Epithelial cell of proximal tubule (primary cell): ENCODE data around the gene SLC44A1. TPM values are rescaled to one million over a fixed set of nuclear protein-coding genes. Genes with fewer than 3 reads are reported as not detected.
A peak's percentile ranks its signal among the peaks of the same experiment; 100 is the strongest.

Experiments used
- DNase-seq: peaks from one replicate; pipeline ENCODE4 v3.0.0-alpha.2; 2011; ENCODE audit warnings: low read depth
- H3K4me3 ChIP-seq: 2 replicates; pipeline ENCODE4 v1.5.1; 2011; ENCODE audit warnings: low read depth, mild to moderate bottlenecking, low read length
- total RNA-seq: library from RNA; depleted of rRNA; stranded (reverse); fragments of >200 nt; gene quantifications from 2 replicates; pipeline ENCODE4 v1.2.3, GENCODE V29; 2015
- TF ChIP-seq, protein P1 (sequence below): conservative IDR thresholded peaks from 2 replicates; pipeline ENCODE4 v1.5.1; 2012; ENCODE audit warnings: low read depth, mild to moderate bottlenecking, low read length

Gene SLC44A1
- total RNA-seq, 1 donor from 2014 or later, result 21.2 TPM

- TF ChIP-seq, protein P1, sequence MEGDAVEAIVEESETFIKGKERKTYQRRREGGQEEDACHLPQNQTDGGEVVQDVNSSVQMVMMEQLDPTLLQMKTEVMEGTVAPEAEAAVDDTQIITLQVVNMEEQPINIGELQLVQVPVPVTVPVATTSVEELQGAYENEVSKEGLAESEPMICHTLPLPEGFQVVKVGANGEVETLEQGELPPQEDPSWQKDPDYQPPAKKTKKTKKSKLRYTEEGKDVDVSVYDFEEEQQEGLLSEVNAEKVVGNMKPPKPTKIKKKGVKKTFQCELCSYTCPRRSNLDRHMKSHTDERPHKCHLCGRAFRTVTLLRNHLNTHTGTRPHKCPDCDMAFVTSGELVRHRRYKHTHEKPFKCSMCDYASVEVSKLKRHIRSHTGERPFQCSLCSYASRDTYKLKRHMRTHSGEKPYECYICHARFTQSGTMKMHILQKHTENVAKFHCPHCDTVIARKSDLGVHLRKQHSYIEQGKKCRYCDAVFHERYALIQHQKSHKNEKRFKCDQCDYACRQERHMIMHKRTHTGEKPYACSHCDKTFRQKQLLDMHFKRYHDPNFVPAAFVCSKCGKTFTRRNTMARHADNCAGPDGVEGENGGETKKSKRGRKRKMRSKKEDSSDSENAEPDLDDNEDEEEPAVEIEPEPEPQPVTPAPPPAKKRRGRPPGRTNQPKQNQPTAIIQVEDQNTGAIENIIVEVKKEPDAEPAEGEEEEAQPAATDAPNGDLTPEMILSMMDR, result no peak
- DNase-seq, result no peak
- H3K4me3 ChIP-seq, result no peak overlapping the region
These were observed 62.1 kb downstream of the SLC44A1 start for GRCh38 chr9:105306351-105307140.

DNA sequence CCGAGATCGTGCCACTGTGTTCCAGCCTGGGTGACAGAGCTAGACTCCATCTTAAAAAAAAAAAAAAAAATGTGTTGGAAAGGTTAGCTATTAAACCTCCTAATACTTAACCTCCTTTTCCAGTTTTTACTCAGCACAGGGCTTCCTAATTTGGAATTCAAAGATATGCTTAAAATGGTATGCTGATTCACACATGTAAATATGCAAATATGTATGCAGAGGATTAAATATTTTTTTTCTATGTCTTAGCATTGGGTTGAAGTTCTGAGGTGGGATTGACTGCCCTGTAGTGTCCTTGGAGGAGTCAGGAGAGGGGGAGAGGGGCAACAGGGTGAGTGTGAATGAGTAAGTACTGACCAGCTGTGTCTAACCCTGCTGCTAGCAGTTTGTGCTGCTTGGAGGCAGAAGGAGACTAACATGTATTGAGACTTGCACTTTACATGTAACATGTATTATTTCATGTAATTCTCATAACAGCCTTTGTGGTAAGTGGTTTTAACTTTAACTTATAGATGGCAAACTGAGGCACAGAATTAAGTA lies 63.2 kb downstream of the SLC44A1 start:
- TF ChIP-seq, protein P1, result no peak
- no peak for DNase-seq
- H3K4me3 ChIP-seq, result no peak overlapping the region

DNA sequence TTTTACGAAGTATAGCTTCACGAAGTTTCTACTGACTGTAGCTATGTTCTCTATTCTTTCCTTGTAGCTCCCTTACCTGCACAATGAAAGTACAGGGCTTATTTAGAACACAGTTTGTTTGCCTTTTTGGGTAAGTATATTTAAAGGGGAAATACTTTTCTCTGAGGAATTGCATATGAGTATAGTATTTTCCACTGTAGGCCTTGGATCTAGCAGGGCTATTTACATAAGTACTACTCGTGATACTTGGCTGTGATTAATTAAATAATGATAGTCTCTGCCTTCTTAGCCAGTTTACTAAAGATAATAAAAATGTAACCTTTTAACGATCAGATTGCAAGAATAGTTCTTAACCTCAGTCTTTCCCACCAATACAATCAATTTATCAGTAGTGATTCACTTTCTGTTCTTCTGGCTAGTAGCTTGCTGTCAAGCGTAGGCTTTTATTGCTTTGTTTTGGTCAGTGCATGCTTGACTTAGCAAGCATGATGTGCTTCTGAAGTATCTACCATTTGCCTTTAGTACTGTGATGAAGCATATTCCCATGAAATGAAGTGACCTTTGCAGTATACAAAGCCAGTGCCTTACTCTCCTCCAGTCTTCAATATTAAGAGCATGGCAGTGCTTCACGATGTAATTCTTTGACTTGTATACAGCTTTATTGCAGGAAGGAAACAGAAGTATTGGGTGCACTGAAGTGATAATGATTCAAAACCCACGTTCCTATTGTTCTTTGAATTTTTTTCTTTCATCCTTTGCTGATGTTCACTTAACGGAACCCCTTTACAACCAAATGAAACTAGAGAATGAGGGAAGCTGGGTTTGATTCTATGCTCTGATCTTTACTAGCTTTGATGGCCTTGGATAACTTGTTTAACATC lies 64.2 kb downstream of the SLC44A1 start:
- DNase-seq, result peak; percentile 58
- TF ChIP-seq, protein P1, result no peak
- no peak overlapping the region for H3K4me3 ChIP-seq

GRCh38 chr9:105309531-105309931 lies 65.1 kb downstream of the SLC44A1 start:
- TF ChIP-seq, protein P1, result no peak
- no peak for DNase-seq
- H3K4me3 ChIP-seq, result no peak overlapping the region

- TF ChIP-seq, protein P1, result no peak
- no peak for DNase-seq
- H3K4me3 ChIP-seq, result no peak overlapping the region
These were observed 66.9 kb downstream of the SLC44A1 start for GRCh38 chr9:105311306-105311705.

DNA sequence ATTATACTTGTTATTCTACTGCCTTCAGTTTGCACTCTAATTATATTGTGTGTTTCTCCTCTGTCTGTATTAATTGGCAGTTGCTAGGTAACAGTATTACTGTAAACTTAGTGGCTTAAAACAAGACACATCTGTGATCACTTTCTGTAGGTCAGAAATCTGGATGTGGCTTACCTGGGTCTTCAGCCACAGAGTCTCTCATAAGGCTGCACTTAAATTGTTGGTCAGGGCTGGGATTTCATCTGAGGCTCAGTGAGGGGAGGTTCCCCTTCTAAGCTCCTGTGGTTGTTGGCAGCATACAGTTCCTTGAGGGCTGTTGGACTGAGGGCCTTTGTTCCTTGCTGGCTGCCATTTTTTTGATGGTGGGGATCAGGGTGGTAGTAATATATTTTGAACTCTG lies 68.8 kb downstream of the SLC44A1 start:
- no peak for DNase-seq
- TF ChIP-seq, protein P1, result no peak
- no peak overlapping the region for H3K4me3 ChIP-seq
